Natural killer cell (primary cell): ENCODE results near the gene PTPN12. TPM values are rescaled to one million over a fixed set of nuclear protein-coding genes. Genes with fewer than 3 reads are reported as not detected.

Source experiments
- ATAC-seq, 3 donors: fragments of 150-1000 bp in 2 of 3; fragments of 200-7000 bp in 1 of 3; cut with Tn5 transposase; 1 replicate in 1 of 3; 2 replicates in 2 of 3; pipeline ENCODE4 v1.10.0; 2021; ENCODE audit warnings: mild to moderate bottlenecking in 2 of 3, moderate library complexity in 2 of 3
- DNase-seq, 2 donors: peaks; one replicate each; pipeline versions ENCODE4 v3.0.0 to v3.0.0-alpha.2; 2013 to 2021; ENCODE audit warnings: mixed read lengths in 1 of 2
- H3K27ac ChIP-seq: one replicate; pipeline ENCODE4 v1.5.1; 2013; ENCODE audit warnings: mild to moderate bottlenecking, low read length
- H3K27me3 ChIP-seq: one replicate; pipeline ENCODE4 v1.6.1; 2013; ENCODE audit warnings: low read length; ENCODE audit not compliant: control insufficient read depth, insufficient read depth
- H3K36me3 ChIP-seq: one replicate; pipeline ENCODE4 v1.6.1; 2013; ENCODE audit warnings: low read length; ENCODE audit not compliant: control insufficient read depth, insufficient read depth
- H3K4me1 ChIP-seq: one replicate; pipeline ENCODE4 v1.6.1; 2013; ENCODE audit warnings: low read length; ENCODE audit not compliant: control insufficient read depth, insufficient read depth
- H3K4me3 ChIP-seq: one replicate; pipeline ENCODE4 v1.5.1; 2013; ENCODE audit warnings: low read length
- H3K9me3 ChIP-seq: one replicate; pipeline ENCODE4 v1.6.1; 2013; ENCODE audit warnings: low read length; ENCODE audit not compliant: control insufficient read depth, insufficient read depth
- H3K27ac Mint-ChIP-seq, 2 donors: one replicate each; pipeline ENCODE4 v1.8.0; 2022; ENCODE audit warnings: mild to moderate bottlenecking in 2 of 2, mixed read lengths in 2 of 2, moderate library complexity in 1 of 2
- H3K27me3 Mint-ChIP-seq, 2 donors: one replicate each; pipeline ENCODE4 v1.8.0; 2022; ENCODE audit warnings: low read depth in 2 of 2, mixed read lengths in 2 of 2
- H3K36me3 Mint-ChIP-seq: one replicate; pipeline ENCODE4 v1.8.0; 2022; ENCODE audit warnings: mixed read lengths
- H3K4me1 Mint-ChIP-seq, 2 donors: one replicate each; pipeline ENCODE4 v1.8.0; 2022; ENCODE audit warnings: mixed read lengths in 2 of 2
- H3K4me3 Mint-ChIP-seq: one replicate; pipeline ENCODE4 v1.8.0; 2022; ENCODE audit warnings: mild to moderate bottlenecking, moderate library complexity, mixed read lengths
- H3K9me3 Mint-ChIP-seq, 2 donors: one replicate each; pipeline ENCODE4 v1.8.0; 2022; ENCODE audit warnings: mixed read lengths in 2 of 2
- WGBS: methylation state at CpG from one replicate; pipeline ENCODE4 v1.1.7; 2013; ENCODE audit warnings: missing lambda C conversion rate; ENCODE audit not compliant: insufficient coverage; 5-methylcytosine and 5-hydroxymethylcytosine counted together
- intact Hi-C: fragments of 100-400 bp; cut with micrococcal nuclease; formaldehyde crosslinking; loops from one replicate; pipeline ENCODE4 v1.14.2; 2022
- total RNA-seq, 4 donors: library from RNA; stranded (reverse); fragments of 120-200 nt in 1 of 4; gene quantifications; one replicate each; pipeline versions ENCODE4 v1.2.3 to v1.2.4, GENCODE V29; 2013 to 2022
- TF ChIP-seq, protein P1 (sequence below): fragments of 200-600 bp; IDR thresholded peaks from one replicate; pipeline ENCODE4 v1.8.0; 2022; ENCODE audit warnings: antibody characterized with exemption

Gene PTPN12
- total RNA-seq, 3 donors from 2014 or later (not counting 1 experiment from before 2014, with no cell fraction given): 261 to 396 (median 263) TPM

DNA sequence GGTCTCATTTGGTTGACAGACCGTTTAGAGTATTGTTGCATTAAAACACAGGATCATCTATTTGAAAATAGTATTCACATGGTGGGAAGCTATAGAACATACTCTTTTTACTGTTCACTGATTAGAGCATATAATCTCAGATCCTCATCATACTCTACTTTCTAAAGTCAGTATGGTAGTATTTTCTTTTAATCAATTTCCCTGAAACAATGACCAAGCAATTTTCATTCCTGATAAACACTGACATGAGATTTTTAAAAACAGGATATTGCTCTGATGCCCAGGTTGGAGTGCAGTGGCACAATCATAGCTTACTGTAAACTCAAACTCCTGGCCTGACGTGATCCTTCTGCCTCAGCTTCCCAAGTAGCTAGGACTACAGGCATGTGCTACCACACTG lies 63.9 kb downstream of the PTPN12 start:
- DNase-seq: no peak
- H3K27ac ChIP-seq: no peak overlapping the region
- TF ChIP-seq, protein P1, sequence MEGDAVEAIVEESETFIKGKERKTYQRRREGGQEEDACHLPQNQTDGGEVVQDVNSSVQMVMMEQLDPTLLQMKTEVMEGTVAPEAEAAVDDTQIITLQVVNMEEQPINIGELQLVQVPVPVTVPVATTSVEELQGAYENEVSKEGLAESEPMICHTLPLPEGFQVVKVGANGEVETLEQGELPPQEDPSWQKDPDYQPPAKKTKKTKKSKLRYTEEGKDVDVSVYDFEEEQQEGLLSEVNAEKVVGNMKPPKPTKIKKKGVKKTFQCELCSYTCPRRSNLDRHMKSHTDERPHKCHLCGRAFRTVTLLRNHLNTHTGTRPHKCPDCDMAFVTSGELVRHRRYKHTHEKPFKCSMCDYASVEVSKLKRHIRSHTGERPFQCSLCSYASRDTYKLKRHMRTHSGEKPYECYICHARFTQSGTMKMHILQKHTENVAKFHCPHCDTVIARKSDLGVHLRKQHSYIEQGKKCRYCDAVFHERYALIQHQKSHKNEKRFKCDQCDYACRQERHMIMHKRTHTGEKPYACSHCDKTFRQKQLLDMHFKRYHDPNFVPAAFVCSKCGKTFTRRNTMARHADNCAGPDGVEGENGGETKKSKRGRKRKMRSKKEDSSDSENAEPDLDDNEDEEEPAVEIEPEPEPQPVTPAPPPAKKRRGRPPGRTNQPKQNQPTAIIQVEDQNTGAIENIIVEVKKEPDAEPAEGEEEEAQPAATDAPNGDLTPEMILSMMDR: no peak
- Mint-ChIP-seq H3K36me3 (no peaks in the 10 kb centered on the region), H3K27ac (peak overlapping the region; percentile 65 to 80), H3K4me3 (no peak overlapping the region), H3K4me1 (peaks cover 11 to 27% of the 10 kb centered on the region in 2 donors), H3K9me3 (no peaks in the 10 kb centered on the region), H3K27me3 (no peaks in the 10 kb centered on the region)
- no peaks in the 10 kb centered on the region for H3K27me3 ChIP-seq
- no peak for ATAC-seq
- H3K4me1 ChIP-seq: no peaks in the 10 kb centered on the region
- no peak overlapping the region for H3K4me3 ChIP-seq
- H3K36me3 ChIP-seq: peaks cover 43% of the 10 kb centered on the region
- WGBS: 68% methylated on average over 2 of the region's 2 CpGs
- no peaks in the 10 kb centered on the region for H3K9me3 ChIP-seq
- intact Hi-C loops: no loop called here

DNA sequence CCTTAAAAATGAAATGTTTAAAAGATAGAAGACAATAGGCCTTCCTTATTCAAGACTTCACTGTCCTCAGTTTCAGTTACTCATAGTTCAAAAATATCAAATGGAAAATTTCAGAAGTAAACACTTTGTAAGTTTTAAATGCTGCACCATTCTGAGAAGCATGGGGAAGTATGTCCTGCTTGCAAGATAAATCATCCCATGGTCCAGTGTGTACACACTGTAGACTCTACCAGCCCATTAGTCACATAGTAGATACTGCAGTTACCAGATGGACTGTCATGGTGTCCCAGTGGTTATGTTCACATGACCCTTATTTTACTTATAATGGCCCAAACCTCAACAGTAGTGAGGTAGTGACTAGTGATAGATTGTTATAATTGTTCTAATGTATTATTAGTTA lies 69.5 kb downstream of the PTPN12 start:
- Histone ChIP-seq H3K4me1 (no peaks in the 10 kb centered on the region), H3K27ac (no peak overlapping the region), H3K27me3 (no peaks in the 10 kb centered on the region), H3K4me3 (no peak overlapping the region), H3K9me3 (no peaks in the 10 kb centered on the region), H3K36me3 (peaks cover 43% of the 10 kb centered on the region)
- TF ChIP-seq, protein P1: no peak
- Mint-ChIP-seq H3K4me3 (no peak overlapping the region), H3K9me3 (no peaks in the 10 kb centered on the region), H3K27ac (peak overlapping the region; percentile 66 to 74), H3K4me1 (peaks cover 19 to 22% of the 10 kb centered on the region in 2 donors), H3K27me3 (no peaks in the 10 kb centered on the region), H3K36me3 (peaks cover 22% of the 10 kb centered on the region)
- intact Hi-C loops: no loop called here
- no peak for DNase-seq
- no peak for ATAC-seq

DNA sequence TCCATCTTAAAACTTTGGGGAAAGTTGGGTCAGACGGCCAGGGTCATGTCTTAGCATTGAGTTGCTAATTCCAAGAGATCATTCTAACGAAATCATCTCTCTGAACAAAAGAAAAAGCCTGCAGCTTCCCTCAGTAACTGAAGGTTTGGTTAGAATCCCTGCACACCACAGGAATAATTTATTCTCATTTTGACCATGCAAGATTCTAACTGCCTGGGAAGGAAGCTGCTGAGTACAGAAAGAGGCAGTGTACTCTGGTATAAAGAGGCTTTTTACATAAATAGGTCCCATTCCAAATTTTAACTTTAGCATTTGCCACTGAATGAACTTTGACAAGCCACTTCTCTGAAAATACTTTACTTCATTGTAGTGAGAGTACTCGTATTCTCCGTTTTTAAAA lies 82.2 kb downstream of the PTPN12 start:
- Histone ChIP-seq H3K36me3 (peaks cover 70% of the 10 kb centered on the region), H3K9me3 (no peaks in the 10 kb centered on the region), H3K4me3 (no peak overlapping the region), H3K27ac (no peak overlapping the region), H3K27me3 (no peaks in the 10 kb centered on the region), H3K4me1 (no peaks in the 10 kb centered on the region)
- Mint-ChIP-seq H3K4me3 (no peak overlapping the region), H3K27me3 (no peaks in the 10 kb centered on the region), H3K36me3 (peaks cover 4% of the 10 kb centered on the region), H3K4me1 (peaks cover 16 to 19% of the 10 kb centered on the region in 2 donors), H3K27ac (peak overlapping the region in 1 of 2 donors; percentile 46), H3K9me3 (no peaks in the 10 kb centered on the region)
- TF ChIP-seq, protein P1: no peak
- intact Hi-C loops: no loop called here
- no peak for ATAC-seq
- 95% methylated on average over 2 of the region's 4 CpGs for WGBS
- no peak for DNase-seq

DNA sequence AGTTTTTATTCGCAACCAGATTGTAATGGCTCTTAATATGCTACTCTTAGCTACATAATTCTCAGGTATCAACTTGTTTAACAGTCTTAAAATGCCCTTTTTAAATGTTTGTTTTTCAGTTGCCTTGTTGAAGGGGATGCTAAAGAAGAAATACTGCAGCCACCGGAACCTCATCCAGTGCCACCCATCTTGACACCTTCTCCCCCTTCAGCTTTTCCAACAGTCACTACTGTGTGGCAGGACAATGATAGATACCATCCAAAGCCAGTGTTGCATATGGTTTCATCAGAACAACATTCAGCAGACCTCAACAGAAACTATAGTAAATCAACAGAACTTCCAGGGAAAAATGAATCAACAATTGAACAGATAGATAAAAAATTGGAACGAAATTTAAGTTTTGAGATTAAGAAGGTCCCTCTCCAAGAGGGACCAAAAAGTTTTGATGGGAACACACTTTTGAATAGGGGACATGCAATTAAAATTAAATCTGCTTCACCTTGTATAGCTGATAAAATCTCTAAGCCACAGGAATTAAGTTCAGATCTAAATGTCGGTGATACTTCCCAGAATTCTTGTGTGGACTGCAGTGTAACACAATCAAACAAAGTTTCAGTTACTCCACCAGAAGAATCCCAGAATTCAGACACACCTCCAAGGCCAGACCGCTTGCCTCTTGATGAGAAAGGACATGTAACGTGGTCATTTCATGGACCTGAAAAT lies 89.7 kb downstream of the PTPN12 start:
- H3K27me3 ChIP-seq: no peaks in the 10 kb centered on the region
- Mint-ChIP-seq H3K9me3 (no peaks in the 10 kb centered on the region), H3K27ac (peak overlapping the region; percentile 17 to 51), H3K4me1 (peaks cover 13 to 15% of the 10 kb centered on the region in 2 donors), H3K4me3 (no peak overlapping the region), H3K36me3 (peaks cover 4% of the 10 kb centered on the region), H3K27me3 (no peaks in the 10 kb centered on the region)
- no peak overlapping the region for H3K27ac ChIP-seq
- DNase-seq: no peak
- 92% methylated on average over 5 of the region's 6 CpGs for WGBS
- intact Hi-C loops: no loop called here
- TF ChIP-seq, protein P1: no peak
- ATAC-seq: no peak
- H3K36me3 ChIP-seq: peaks cover 72% of the 10 kb centered on the region
- no peak overlapping the region for H3K4me3 ChIP-seq
- no peaks in the 10 kb centered on the region for H3K4me1 ChIP-seq
- H3K9me3 ChIP-seq: no peaks in the 10 kb centered on the region
